OCI-LY7 (cell line): ENCODE measurements around the gene MARCHF6. TPM values are rescaled to one million over a fixed set of nuclear protein-coding genes. Genes with fewer than 3 reads are reported as not detected.

Source experiments
- BruUV-seq: library from RNA; stranded (reverse); fragments of 400-500 nt; replicated peaks from 2 replicates; lab custom pipeline; 2021; lab: Mats Ljungman, UMichigan
- CTCF ChIA-PET: fragments of 300-600 bp; sonication (Branson Sonifier 250); formaldehyde crosslinking; loops from one replicate; lab custom pipeline; 2022; ENCODE audit warnings: antibody characterized with exemption; ENCODE audit not compliant: unreplicated experiment; lab: Charles Lee
- POLR2A ChIA-PET: fragments of 300-600 bp; sonication (Branson Sonifier 250); formaldehyde crosslinking; loops from one replicate; lab custom pipeline; 2022; ENCODE audit warnings: antibody characterized with exemption; lab: Charles Lee
- DNase-seq: peaks from one replicate; pipeline ENCODE4 v3.0.0-alpha.2; 2015; ENCODE audit warnings: low spot score
- H2AFZ ChIP-seq: fragments of 200-600 bp; sonication (generic), shearing (Covaris generic); 2 replicates; pipeline ENCODE4 v1.6.1; 2014; ENCODE audit warnings: mild to moderate bottlenecking, antibody characterized with exemption, low read length, moderate library complexity
- H3K27ac ChIP-seq: fragments of 200-600 bp; sonication (generic); 2 replicates; pipeline ENCODE4 v1.5.1; 2014; ENCODE audit warnings: mixed run types, low read depth, mild to moderate bottlenecking, moderate library complexity, low read length, inconsistent platforms; ENCODE audit not compliant: poor library complexity, severe bottlenecking
- H3K36me3 ChIP-seq: fragments of 200-600 bp; sonication (generic); 2 replicates; pipeline ENCODE4 v1.6.1; 2014; ENCODE audit warnings: mild to moderate bottlenecking, antibody characterized with exemption, low read length, moderate library complexity, mixed read lengths; ENCODE audit not compliant: insufficient read depth
- H3K4me1 ChIP-seq: fragments of 200-600 bp; sonication (generic); 2 replicates; pipeline ENCODE4 v1.5.1; 2014; ENCODE audit warnings: mild to moderate bottlenecking, low read length; ENCODE audit not compliant: insufficient read depth, poor library complexity, severe bottlenecking
- H3K4me2 ChIP-seq: fragments of 200-600 bp; sonication (generic); 2 replicates; pipeline ENCODE4 v1.6.1; 2014; ENCODE audit warnings: mild to moderate bottlenecking, low read length
- H3K4me3 ChIP-seq: fragments of 200-600 bp; sonication (generic); 2 replicates; pipeline ENCODE4 v1.5.1; 2014; ENCODE audit warnings: mild to moderate bottlenecking, low read depth, low read length; ENCODE audit not compliant: poor library complexity, severe bottlenecking
- H3K79me2 ChIP-seq: fragments of 200-600 bp; sonication (generic); 2 replicates; pipeline ENCODE4 v1.6.1; 2016; ENCODE audit warnings: low read depth, mild to moderate bottlenecking, low read length, moderate library complexity, mixed read lengths; ENCODE audit not compliant: insufficient read depth
- H3K9me2 ChIP-seq: fragments of 200-600 bp; sonication (generic); 2 replicates; pipeline ENCODE4 v1.6.1; 2016; ENCODE audit warnings: mild to moderate bottlenecking, low read length, mixed read lengths; ENCODE audit not compliant: insufficient read depth
- H3K9me3 ChIP-seq: fragments of 200-600 bp; sonication (generic); 2 replicates; pipeline ENCODE4 v1.6.1; 2014; ENCODE audit warnings: mild to moderate bottlenecking, mixed run types, low read length, mixed read lengths
- H4K20me1 ChIP-seq: fragments of 200-600 bp; sonication (generic); 2 replicates; pipeline ENCODE4 v1.6.1; 2014; ENCODE audit warnings: mild to moderate bottlenecking, antibody characterized with exemption, low read length, moderate library complexity, mixed read lengths; ENCODE audit not compliant: insufficient read depth
- EZH2phosphoT487 ChIP-seq: fragments of 200-600 bp; sonication (generic); IDR thresholded peaks from 2 replicates; pipeline ENCODE4 v1.6.1; 2018; ENCODE audit warnings: low read depth, borderline replicate concordance, mild to moderate bottlenecking, mixed run types, antibody characterized with exemption, low read length, moderate library complexity, mixed read lengths
- intact Hi-C: fragments of 100-400 bp; cut with micrococcal nuclease; formaldehyde crosslinking; loops from one replicate; pipeline ENCODE4 v1.10.0; 2022; ENCODE audit not compliant: unreplicated experiment
- total RNA-seq, 2 experiments: library from RNA; depleted of rRNA in 1 of 2; stranded (reverse); fragments of >200 nt in 1 of 2; shearing (Covaris generic) in 1 of 2; gene quantifications; 2 replicates each; pipeline ENCODE4 v1.2.3, GENCODE V29; 2014 to 2022
- TF ChIP-seq, protein P1 (sequence below): fragments of 200-600 bp; sonication (generic); conservative IDR thresholded peaks from 2 replicates; pipeline ENCODE4 v1.5.1; 2014; ENCODE audit warnings: mild to moderate bottlenecking, antibody characterized with exemption, low read length, moderate library complexity, mixed read lengths

Gene MARCHF6
- total RNA-seq, 2 experiments from 2014 or later, result 113 to 118 TPM

DNA sequence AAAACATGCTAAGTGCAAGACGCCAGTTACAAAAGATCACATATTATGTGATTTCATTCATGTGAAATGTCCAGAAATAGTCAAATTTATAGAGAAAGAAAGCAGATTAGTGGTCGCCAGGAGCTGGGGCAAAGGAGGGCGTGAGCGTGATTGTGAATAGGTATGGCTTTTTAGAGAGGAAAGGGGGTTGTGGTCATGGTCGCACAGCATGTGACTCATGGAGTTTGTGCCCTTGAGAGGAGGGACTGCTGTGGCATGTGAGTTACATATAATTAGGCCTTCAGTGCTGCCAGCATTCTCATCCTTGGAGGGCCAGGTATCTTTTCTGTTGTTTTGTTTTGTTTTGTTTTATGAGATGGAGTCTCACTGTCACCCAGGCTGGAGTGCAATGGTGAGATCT is 21.2 kb upstream of the MARCHF6 start:
- POLR2A ChIA-PET, result interaction anchor here (0.6 kb wide), 1 partner anchor 11 kb away, joined by 3 read pairs; no protein-coding TSS in a partner anchor
- DNase-seq, result no peak
- no peaks in the 10 kb centered on the region for H3K4me1 ChIP-seq
- no peak overlapping the region for H3K27ac ChIP-seq
- no peaks in the 10 kb centered on the region for H3K9me2 ChIP-seq
- H3K4me2 ChIP-seq, result no peak overlapping the region
- no peaks in the 10 kb centered on the region for H3K79me2 ChIP-seq
- no peak for TF ChIP-seq EZH2phosphoT487
- TF ChIP-seq, protein P1, sequence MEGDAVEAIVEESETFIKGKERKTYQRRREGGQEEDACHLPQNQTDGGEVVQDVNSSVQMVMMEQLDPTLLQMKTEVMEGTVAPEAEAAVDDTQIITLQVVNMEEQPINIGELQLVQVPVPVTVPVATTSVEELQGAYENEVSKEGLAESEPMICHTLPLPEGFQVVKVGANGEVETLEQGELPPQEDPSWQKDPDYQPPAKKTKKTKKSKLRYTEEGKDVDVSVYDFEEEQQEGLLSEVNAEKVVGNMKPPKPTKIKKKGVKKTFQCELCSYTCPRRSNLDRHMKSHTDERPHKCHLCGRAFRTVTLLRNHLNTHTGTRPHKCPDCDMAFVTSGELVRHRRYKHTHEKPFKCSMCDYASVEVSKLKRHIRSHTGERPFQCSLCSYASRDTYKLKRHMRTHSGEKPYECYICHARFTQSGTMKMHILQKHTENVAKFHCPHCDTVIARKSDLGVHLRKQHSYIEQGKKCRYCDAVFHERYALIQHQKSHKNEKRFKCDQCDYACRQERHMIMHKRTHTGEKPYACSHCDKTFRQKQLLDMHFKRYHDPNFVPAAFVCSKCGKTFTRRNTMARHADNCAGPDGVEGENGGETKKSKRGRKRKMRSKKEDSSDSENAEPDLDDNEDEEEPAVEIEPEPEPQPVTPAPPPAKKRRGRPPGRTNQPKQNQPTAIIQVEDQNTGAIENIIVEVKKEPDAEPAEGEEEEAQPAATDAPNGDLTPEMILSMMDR, result no peak
- no TSS peak for BruUV-seq
- H3K4me3 ChIP-seq, result no peak overlapping the region
- CTCF ChIA-PET, result no interaction called here
- H3K36me3 ChIP-seq, result no peaks in the 10 kb centered on the region
- no peak overlapping the region for H2AFZ ChIP-seq
- intact Hi-C loops, result no loop called here
- no peaks in the 10 kb centered on the region for H4K20me1 ChIP-seq
- no peaks in the 10 kb centered on the region for H3K9me3 ChIP-seq

DNA sequence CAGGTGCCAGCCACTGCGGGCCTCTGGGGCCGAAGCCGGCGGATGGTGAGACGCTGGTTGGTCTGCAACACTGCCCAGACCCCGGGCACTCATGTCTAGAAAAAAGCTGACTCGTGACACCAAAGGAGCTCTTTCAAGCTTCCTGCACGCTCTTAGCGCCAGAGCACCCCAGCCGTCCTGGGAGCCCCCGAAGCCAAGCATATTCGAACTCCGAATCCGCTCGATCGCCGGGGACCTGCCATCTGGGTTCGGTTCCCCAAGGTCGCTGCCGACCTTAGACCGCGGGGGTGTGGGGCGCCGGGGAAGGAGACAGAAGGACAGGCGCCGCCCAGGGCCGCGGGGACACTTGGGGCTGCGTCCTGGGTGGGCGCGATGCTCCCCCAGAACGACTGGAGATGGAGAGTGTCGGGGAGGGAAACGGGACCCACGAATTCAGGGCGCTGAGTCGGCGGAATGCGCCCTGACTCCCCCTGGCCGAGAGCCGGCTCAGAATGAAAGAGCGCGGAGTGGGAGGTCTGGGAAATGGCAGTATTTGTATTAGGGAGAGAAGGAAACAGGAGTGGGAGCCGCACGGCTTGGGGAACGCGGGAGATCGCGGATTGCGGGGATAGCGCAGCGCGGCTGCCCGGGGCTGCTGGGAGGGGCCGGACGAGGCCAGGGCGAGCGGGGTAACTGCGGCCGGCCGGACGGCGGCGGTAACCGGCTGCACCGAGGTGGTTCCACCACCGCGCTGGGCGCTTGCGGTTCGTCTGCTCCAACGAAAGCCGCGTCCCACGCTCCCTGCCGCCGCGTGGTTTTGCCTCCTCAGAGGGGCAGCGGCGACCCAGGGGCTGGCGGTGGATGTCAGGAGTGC is 20.1 kb upstream of the MARCHF6 start:
- H3K36me3 ChIP-seq, result no peaks in the 10 kb centered on the region
- intact Hi-C loops, result no loop called here
- no peak overlapping the region for H2AFZ ChIP-seq
- no peak for DNase-seq
- no peak for TF ChIP-seq EZH2phosphoT487
- TF ChIP-seq, protein P1, result no peak
- ChIA-PET POLR2A (no interaction called here), CTCF (no interaction called here)
- H4K20me1 ChIP-seq, result no peaks in the 10 kb centered on the region
- no peak overlapping the region for H3K4me3 ChIP-seq
- H3K9me3 ChIP-seq, result no peaks in the 10 kb centered on the region
- no peaks in the 10 kb centered on the region for H3K9me2 ChIP-seq
- H3K4me2 ChIP-seq, result peak overlapping the region; percentile 33; the same call in 1 of the 2 replicates
- no peaks in the 10 kb centered on the region for H3K4me1 ChIP-seq
- no peaks in the 10 kb centered on the region for H3K79me2 ChIP-seq
- BruUV-seq, result no TSS peak
- H3K27ac ChIP-seq, result no peak overlapping the region

DNA sequence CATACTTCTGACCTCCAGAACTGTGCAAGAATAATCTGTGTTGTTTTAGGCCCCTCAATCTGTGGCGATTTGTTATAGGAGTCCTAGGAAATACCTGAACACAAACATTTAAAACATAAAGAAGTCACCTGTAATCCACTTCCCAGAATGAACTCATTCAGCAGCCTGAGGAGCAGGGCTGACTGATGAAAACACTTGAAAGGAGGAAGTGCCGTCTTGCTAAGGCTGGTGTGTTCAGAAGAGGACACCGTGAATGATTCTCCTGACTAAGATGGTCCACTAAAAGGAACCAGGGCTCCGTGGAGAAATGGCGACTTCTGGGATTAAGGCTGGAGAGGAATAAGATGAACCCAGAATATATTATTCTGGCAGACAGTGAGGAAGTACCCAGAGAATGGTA is 18.7 kb upstream of the MARCHF6 start:
- Histone ChIP-seq H3K79me2 (no peaks in the 10 kb centered on the region), H3K9me2 (no peaks in the 10 kb centered on the region), H3K4me1 (no peaks in the 10 kb centered on the region), H3K4me2 (no peak overlapping the region), H4K20me1 (no peaks in the 10 kb centered on the region), H2AFZ (no peak overlapping the region), H3K9me3 (no peaks in the 10 kb centered on the region), H3K4me3 (no peak overlapping the region), H3K27ac (no peak overlapping the region), H3K36me3 (no peaks in the 10 kb centered on the region)
- BruUV-seq, result no TSS peak
- no peak for DNase-seq
- TF ChIP-seq EZH2phosphoT487, result no peak
- TF ChIP-seq, protein P1, result no peak
- CTCF ChIA-PET, result no interaction called here
- intact Hi-C loops, result no loop called here
- POLR2A ChIA-PET, result no interaction called here
